ENCODE data around the gene PRDM16. TPM values are rescaled to one million over a fixed set of nuclear protein-coding genes. Genes with fewer than 3 reads are reported as not detected.

The PRDM16 gene
- total RNA-seq, 1 donor from 2014 or later: 0.43 TPM

DNA sequence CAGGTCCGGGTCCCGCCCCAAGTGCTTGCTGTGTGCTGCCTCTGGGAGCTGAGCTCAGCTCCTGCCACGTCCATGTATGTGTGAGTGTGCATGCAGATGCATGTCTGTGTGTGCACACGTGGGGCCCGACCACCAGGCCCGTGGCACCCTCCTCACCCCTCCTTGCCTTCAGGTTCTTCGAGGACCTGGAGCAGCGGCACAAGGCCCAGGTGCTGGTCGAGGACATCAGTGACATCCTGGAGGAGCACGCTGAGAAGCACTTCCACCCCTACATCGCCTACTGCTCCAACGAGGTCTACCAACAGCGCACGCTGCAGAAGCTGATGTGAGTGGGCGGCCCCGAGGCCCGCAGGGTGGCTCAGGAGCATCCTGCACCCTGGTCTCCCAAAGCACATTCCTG is 403.9 kb downstream of the PRDM16 start:
- Histone ChIP-seq H3K4me3 (ENCODE audit: insufficient read depth, low read depth, low read length) (no peak overlapping the region), H3K4me2 (ENCODE audit: low read length) (peak overlapping the region; percentile 36), H3K27me3 (ENCODE audit: insufficient read depth, low read length) (no peaks in the 10 kb centered on the region), H3K36me3 (ENCODE audit: insufficient read depth, low read length) (no peaks in the 10 kb centered on the region), H3K9ac (ENCODE audit: low read length) (no peak overlapping the region), H3K27ac (ENCODE audit: low read depth, low read length) (no peak overlapping the region), H3K79me2 (ENCODE audit: insufficient read depth, low read length) (no peaks in the 10 kb centered on the region), H3K9me3 (ENCODE audit: insufficient read depth, low read depth, low read length) (no peaks in the 10 kb centered on the region), H2AFZ (ENCODE audit: low read depth, low read length) (no peak overlapping the region), H3K4me1 (ENCODE audit: insufficient read depth, low read length) (peaks cover 34% of the 10 kb centered on the region), H4K20me1 (ENCODE audit: insufficient read depth, low read length) (no peaks in the 10 kb centered on the region)
- peaks cover 4% of the 10 kb centered on the region for H3K27me3 Mint-ChIP-seq (ENCODE audit: low read depth, unreplicated experiment)
- no peaks in the 10 kb centered on the region for H3K9me3 Mint-ChIP-seq (ENCODE audit: unreplicated experiment)
- H3K27ac Mint-ChIP-seq (ENCODE audit: unreplicated experiment): no peak overlapping the region
- H3K4me1 Mint-ChIP-seq (ENCODE audit: low read depth, unreplicated experiment): peaks cover 9% of the 10 kb centered on the region
- FAIRE-seq (no peak), DNase-seq (ENCODE audit: low read depth) (no peak)
- no peak overlapping the region for H3K4me3 Mint-ChIP-seq (ENCODE audit: unreplicated experiment)
- no peaks in the 10 kb centered on the region for H3K36me3 Mint-ChIP-seq (ENCODE audit: low read depth, unreplicated experiment)
- no peak for TF ChIP-seq EZH2 (IDR thresholded peaks at IDR 0.05; ENCODE audit: insufficient read depth, low read length)
- no peak for TF ChIP-seq CTCF (IDR thresholded peaks at IDR 0.05; ENCODE audit: insufficient read depth, low read depth, low read length)

- H3K27me3 ChIP-seq (ENCODE audit: insufficient read depth, low read length): no peaks in the 10 kb centered on the region
- H3K36me3 ChIP-seq (ENCODE audit: insufficient read depth, low read length): no peaks in the 10 kb centered on the region
- no peak for TF ChIP-seq EZH2 (IDR thresholded peaks at IDR 0.05; ENCODE audit: insufficient read depth, low read length)
- TF ChIP-seq CTCF (IDR thresholded peaks at IDR 0.05; ENCODE audit: insufficient read depth, low read depth, low read length): no peak
- H3K36me3 Mint-ChIP-seq (ENCODE audit: low read depth, unreplicated experiment): no peaks in the 10 kb centered on the region
- H3K27me3 Mint-ChIP-seq (ENCODE audit: low read depth, unreplicated experiment): peaks cover 4% of the 10 kb centered on the region
- H4K20me1 ChIP-seq (ENCODE audit: insufficient read depth, low read length): no peaks in the 10 kb centered on the region
- peaks cover 9% of the 10 kb centered on the region for H3K4me1 Mint-ChIP-seq (ENCODE audit: low read depth, unreplicated experiment)
- peaks cover 34% of the 10 kb centered on the region for H3K4me1 ChIP-seq (ENCODE audit: insufficient read depth, low read length)
- H3K79me2 ChIP-seq (ENCODE audit: insufficient read depth, low read length): no peaks in the 10 kb centered on the region
- no peak overlapping the region for H3K9ac ChIP-seq (ENCODE audit: low read length)
- peak overlapping the region; percentile 36 for H3K4me2 ChIP-seq (ENCODE audit: low read length)
- H3K4me3 ChIP-seq (ENCODE audit: insufficient read depth, low read depth, low read length): no peak overlapping the region
- no peak overlapping the region for H2AFZ ChIP-seq (ENCODE audit: low read depth, low read length)
- no peak overlapping the region for H3K4me3 Mint-ChIP-seq (ENCODE audit: unreplicated experiment)
- no peaks in the 10 kb centered on the region for H3K9me3 ChIP-seq (ENCODE audit: insufficient read depth, low read depth, low read length)
- no peak overlapping the region for H3K27ac ChIP-seq (ENCODE audit: low read depth, low read length)
- H3K27ac Mint-ChIP-seq (ENCODE audit: unreplicated experiment): no peak overlapping the region
- FAIRE-seq: no peak
- peak; percentile 85 for DNase-seq (ENCODE audit: low read depth)
- H3K9me3 Mint-ChIP-seq (ENCODE audit: unreplicated experiment): no peaks in the 10 kb centered on the region
Measured at GRCh38 chr1:3473381-3473844, 404.4 kb downstream of the PRDM16 start.

DNA sequence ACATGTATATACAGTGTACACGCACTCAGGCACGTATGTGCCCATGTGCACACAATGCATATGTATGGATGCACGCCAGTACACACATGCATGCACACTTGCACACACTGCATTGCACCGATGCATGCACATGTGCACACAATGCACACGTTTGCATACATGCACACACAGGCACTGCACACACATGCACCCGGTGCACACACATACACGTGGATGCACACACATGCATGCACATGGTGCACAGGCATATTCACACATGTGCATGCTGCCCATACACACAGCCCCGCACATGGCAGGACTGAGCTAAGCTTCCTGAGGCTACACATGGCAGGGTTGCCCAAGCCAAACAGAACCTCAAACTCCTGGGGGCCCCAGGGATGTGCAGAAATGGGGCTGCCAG is 405.0 kb downstream of the PRDM16 start:
- Mint-ChIP-seq H3K27me3 (ENCODE audit: low read depth, unreplicated experiment) (peaks cover 4% of the 10 kb centered on the region), H3K36me3 (ENCODE audit: low read depth, unreplicated experiment) (no peaks in the 10 kb centered on the region), H3K27ac (ENCODE audit: unreplicated experiment) (no peak overlapping the region), H3K4me1 (ENCODE audit: low read depth, unreplicated experiment) (peaks cover 9% of the 10 kb centered on the region), H3K9me3 (ENCODE audit: unreplicated experiment) (no peaks in the 10 kb centered on the region), H3K4me3 (ENCODE audit: unreplicated experiment) (no peak overlapping the region)
- Histone ChIP-seq H4K20me1 (ENCODE audit: insufficient read depth, low read length) (no peaks in the 10 kb centered on the region), H3K9me3 (ENCODE audit: insufficient read depth, low read depth, low read length) (no peaks in the 10 kb centered on the region), H3K27me3 (ENCODE audit: insufficient read depth, low read length) (no peaks in the 10 kb centered on the region), H3K79me2 (ENCODE audit: insufficient read depth, low read length) (no peaks in the 10 kb centered on the region), H3K9ac (ENCODE audit: low read length) (no peak overlapping the region), H3K4me2 (ENCODE audit: low read length) (peak overlapping the region; percentile 36), H3K4me1 (ENCODE audit: insufficient read depth, low read length) (peaks cover 34% of the 10 kb centered on the region), H3K4me3 (ENCODE audit: insufficient read depth, low read depth, low read length) (no peak overlapping the region), H3K27ac (ENCODE audit: low read depth, low read length) (no peak overlapping the region), H2AFZ (ENCODE audit: low read depth, low read length) (no peak overlapping the region), H3K36me3 (ENCODE audit: insufficient read depth, low read length) (no peaks in the 10 kb centered on the region)
- TF ChIP-seq EZH2 (IDR thresholded peaks at IDR 0.05; ENCODE audit: insufficient read depth, low read length): no peak
- TF ChIP-seq CTCF (IDR thresholded peaks at IDR 0.05; ENCODE audit: insufficient read depth, low read depth, low read length): no peak
- no peak for FAIRE-seq
- no peak for DNase-seq (ENCODE audit: low read depth)

Data from astrocyte (in vitro differentiated cells and primary cell).